ENCODE measurements around the gene CDH8. TPM values are rescaled to one million over a fixed set of nuclear protein-coding genes. Genes with fewer than 3 reads are reported as not detected.

Gene CDH8
- total and polyA plus RNA-seq, 2 donors (not counting 3 experiments of a cell fraction or from before 2014, with no cell fraction given) = not detected

GRCh38 chr16:61684541-61684940 lies 351.7 kb downstream of the CDH8 start:
- Histone ChIP-seq H3K79me2 (ENCODE audit: control insufficient read depth, insufficient read depth, low read length) (no peaks in the 10 kb centered on the region), H3K36me3 (ENCODE audit: control insufficient read depth in 2 of 2, extremely low read depth in 1 of 2, insufficient read depth in 2 of 2, low read length in 2 of 2) (no peaks in the 10 kb centered on the region), H3K9ac (replicated peaks; ENCODE audit: extremely low read depth, insufficient read depth, low read length) (no peak overlapping the region), H3K27me3 (ENCODE audit: control insufficient read depth in 2 of 2, insufficient read depth in 2 of 2, low read length in 2 of 2) (no peaks in the 10 kb centered on the region), H3K9me3 (replicated peaks; ENCODE audit: control insufficient read depth, insufficient read depth, low read length) (peaks cover 2% of the 10 kb centered on the region), H3K9me1 (replicated peaks; ENCODE audit: control insufficient read depth, extremely low read depth, insufficient read depth, low read length) (no peaks in the 10 kb centered on the region), H3K4me1 (ENCODE audit: control insufficient read depth, extremely low read depth, insufficient read depth, low read length) (no peaks in the 10 kb centered on the region), H3K4me3 (replicated peaks in 1 of 3; ENCODE audit: insufficient read depth in 1 of 3, low read depth in 1 of 3, low read length in 3 of 3) (no peak overlapping the region), H2AFZ (ENCODE audit: low read depth, low read length) (no peak overlapping the region), H3K4me2 (ENCODE audit: insufficient read depth, low read length) (no peak overlapping the region), H3K27ac (ENCODE audit: insufficient read depth, low read depth, low read length) (no peak overlapping the region), H4K20me1 (replicated peaks; ENCODE audit: control insufficient read depth, extremely low read depth, insufficient read depth, low read length) (no peaks in the 10 kb centered on the region)
- DNase-seq (ENCODE audit: low read depth, low spot score) (no peak), FAIRE-seq (no peak)
- intact Hi-C loops (cut with micrococcal nuclease) = no loop called here
- dilution Hi-C loops (cut with MboI; ENCODE audit: extremely low pct_ligation_motif_present, low sequenced_read_pairs) = no loop called here
- ChIA-PET CTCF (no interaction called here), POLR2A (no interaction called here)
- TF ChIP-seq MYC (IDR thresholded peaks at IDR 0.05; ENCODE audit: low read depth, low read length) = no peak
- BruUV-seq (replicated peaks) = no TSS peak

- peaks cover 2% of the 10 kb centered on the region for H3K9me3 ChIP-seq (replicated peaks; ENCODE audit: control insufficient read depth, insufficient read depth, low read length)
- CTCF ChIA-PET = no interaction called here
- no peak overlapping the region for H2AFZ ChIP-seq (ENCODE audit: low read depth, low read length)
- H3K9ac ChIP-seq (replicated peaks; ENCODE audit: extremely low read depth, insufficient read depth, low read length) = no peak overlapping the region
- H3K27me3 ChIP-seq (ENCODE audit: control insufficient read depth in 2 of 2, insufficient read depth in 2 of 2, low read length in 2 of 2) = no peaks in the 10 kb centered on the region
- H3K4me3 ChIP-seq (replicated peaks in 1 of 3; ENCODE audit: insufficient read depth in 1 of 3, low read depth in 1 of 3, low read length in 3 of 3) = no peak overlapping the region
- no TSS peak for BruUV-seq (replicated peaks)
- H3K27ac ChIP-seq (ENCODE audit: insufficient read depth, low read depth, low read length) = no peak overlapping the region
- TF ChIP-seq EZH2 (IDR thresholded peaks at IDR 0.05; ENCODE audit: borderline replicate concordance, low read depth, low read length, severe bottlenecking) (no peak), FOS (IDR thresholded peaks at IDR 0.05; ENCODE audit: borderline replicate concordance, insufficient read depth, low read length) (no peak), GATA2 (IDR thresholded peaks at IDR 0.05; ENCODE audit: insufficient read depth, insufficient read length, low read depth, low read length) (no peak), POLR2AphosphoS5 (IDR thresholded peaks at IDR 0.05; ENCODE audit: insufficient read depth, low read depth, low read length) (no peak), MAX (IDR thresholded peaks at IDR 0.05; ENCODE audit: insufficient read depth, insufficient read length) (no peak), CTCF (IDR thresholded peaks at IDR 0.05; ENCODE audit: extremely low read depth in 1 of 2, insufficient read depth in 1 of 2, low read depth in 1 of 2, low read length in 2 of 2) (no peak), MYC (IDR thresholded peaks at IDR 0.05; ENCODE audit: low read depth, low read length) (no peak)
- intact Hi-C loops (cut with micrococcal nuclease) (no loop called here), dilution Hi-C loops (cut with MboI; ENCODE audit: extremely low pct_ligation_motif_present, low sequenced_read_pairs) (no loop called here)
- DNase-seq (ENCODE audit: low read depth, low spot score) (no peak), FAIRE-seq (no peak)
- H3K79me2 ChIP-seq (ENCODE audit: control insufficient read depth, insufficient read depth, low read length) = no peaks in the 10 kb centered on the region
- no peaks in the 10 kb centered on the region for H3K9me1 ChIP-seq (replicated peaks; ENCODE audit: control insufficient read depth, extremely low read depth, insufficient read depth, low read length)
- H4K20me1 ChIP-seq (replicated peaks; ENCODE audit: control insufficient read depth, extremely low read depth, insufficient read depth, low read length) = no peaks in the 10 kb centered on the region
- H3K4me2 ChIP-seq (ENCODE audit: insufficient read depth, low read length) = no peak overlapping the region
- H3K36me3 ChIP-seq (ENCODE audit: control insufficient read depth in 2 of 2, extremely low read depth in 1 of 2, insufficient read depth in 2 of 2, low read length in 2 of 2) = no peaks in the 10 kb centered on the region
- POLR2A ChIA-PET = no interaction called here
- H3K4me1 ChIP-seq (ENCODE audit: control insufficient read depth, extremely low read depth, insufficient read depth, low read length) = no peaks in the 10 kb centered on the region
Measured at GRCh38 chr16:61681673-61682072, 354.6 kb downstream of the CDH8 start.
